Measurements from ENCODE around the gene IQGAP2.

The IQGAP2 gene

GRCh38 chr5:76594107-76594506, 191.0 kb downstream of the IQGAP2 start:
- no peaks in the 10 kb centered on the region for H3K4me1 ChIP-seq (ENCODE audit: insufficient read depth, low read length, poor library complexity, severe bottlenecking)
- no peaks in the 10 kb centered on the region for H4K20me1 ChIP-seq (ENCODE audit: insufficient read depth, low read length, poor library complexity, severe bottlenecking)
- H2AFZ ChIP-seq (ENCODE audit: low read length) = no peak overlapping the region
- H3K9me2 ChIP-seq (replicated peaks; ENCODE audit: low read depth, low read length) = no peaks in the 10 kb centered on the region
- H3K9ac ChIP-seq (ENCODE audit: low read depth, low read length, poor library complexity, severe bottlenecking) = no peak overlapping the region
- H3K79me2 ChIP-seq (ENCODE audit: insufficient read depth, low read length) = no peaks in the 10 kb centered on the region
- no peak overlapping the region for H3K4me3 ChIP-seq (ENCODE audit: low read length, poor library complexity, severe bottlenecking)
- H3K9me3 ChIP-seq (ENCODE audit: insufficient read depth, low read depth, low read length) = no peaks in the 10 kb centered on the region
- H3K4me2 ChIP-seq (ENCODE audit: low read depth, low read length, poor library complexity, severe bottlenecking) = no peak overlapping the region
- no peak for TF ChIP-seq EZH2phosphoT487 (IDR thresholded peaks at IDR 0.05; ENCODE audit: borderline replicate concordance)
- TF ChIP-seq, protein P1, sequence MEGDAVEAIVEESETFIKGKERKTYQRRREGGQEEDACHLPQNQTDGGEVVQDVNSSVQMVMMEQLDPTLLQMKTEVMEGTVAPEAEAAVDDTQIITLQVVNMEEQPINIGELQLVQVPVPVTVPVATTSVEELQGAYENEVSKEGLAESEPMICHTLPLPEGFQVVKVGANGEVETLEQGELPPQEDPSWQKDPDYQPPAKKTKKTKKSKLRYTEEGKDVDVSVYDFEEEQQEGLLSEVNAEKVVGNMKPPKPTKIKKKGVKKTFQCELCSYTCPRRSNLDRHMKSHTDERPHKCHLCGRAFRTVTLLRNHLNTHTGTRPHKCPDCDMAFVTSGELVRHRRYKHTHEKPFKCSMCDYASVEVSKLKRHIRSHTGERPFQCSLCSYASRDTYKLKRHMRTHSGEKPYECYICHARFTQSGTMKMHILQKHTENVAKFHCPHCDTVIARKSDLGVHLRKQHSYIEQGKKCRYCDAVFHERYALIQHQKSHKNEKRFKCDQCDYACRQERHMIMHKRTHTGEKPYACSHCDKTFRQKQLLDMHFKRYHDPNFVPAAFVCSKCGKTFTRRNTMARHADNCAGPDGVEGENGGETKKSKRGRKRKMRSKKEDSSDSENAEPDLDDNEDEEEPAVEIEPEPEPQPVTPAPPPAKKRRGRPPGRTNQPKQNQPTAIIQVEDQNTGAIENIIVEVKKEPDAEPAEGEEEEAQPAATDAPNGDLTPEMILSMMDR (conservative IDR thresholded peaks at IDR 0.05; ENCODE audit: low read length) = no peak
- no peaks in the 10 kb centered on the region for H3K27me3 ChIP-seq (ENCODE audit: insufficient read depth, low read length, poor library complexity, severe bottlenecking)
- H3K36me3 ChIP-seq (ENCODE audit: insufficient read depth, low read length) = peaks cover 69% of the 10 kb centered on the region; the same call in 1 of the 2 replicates
- no peaks in the 10 kb centered on the region for H3F3A ChIP-seq (ENCODE audit: low read depth)

- H3K4me3 ChIP-seq (ENCODE audit: low read length, poor library complexity, severe bottlenecking) = no peak overlapping the region
- no peaks in the 10 kb centered on the region for H3K9me2 ChIP-seq (replicated peaks; ENCODE audit: low read depth, low read length)
- TF ChIP-seq, protein P1 (conservative IDR thresholded peaks at IDR 0.05; ENCODE audit: low read length) = no peak
- TF ChIP-seq EZH2phosphoT487 (IDR thresholded peaks at IDR 0.05; ENCODE audit: borderline replicate concordance) = no peak
- no peak overlapping the region for H3K4me2 ChIP-seq (ENCODE audit: low read depth, low read length, poor library complexity, severe bottlenecking)
- no peaks in the 10 kb centered on the region for H3K79me2 ChIP-seq (ENCODE audit: insufficient read depth, low read length)
- peaks cover 56% of the 10 kb centered on the region; the same call in 1 of the 2 replicates for H3K36me3 ChIP-seq (ENCODE audit: insufficient read depth, low read length)
- H3K4me1 ChIP-seq (ENCODE audit: insufficient read depth, low read length, poor library complexity, severe bottlenecking) = no peaks in the 10 kb centered on the region
- no peaks in the 10 kb centered on the region for H3F3A ChIP-seq (ENCODE audit: low read depth)
- H3K9ac ChIP-seq (ENCODE audit: low read depth, low read length, poor library complexity, severe bottlenecking) = no peak overlapping the region
- no peaks in the 10 kb centered on the region for H4K20me1 ChIP-seq (ENCODE audit: insufficient read depth, low read length, poor library complexity, severe bottlenecking)
- no peaks in the 10 kb centered on the region for H3K27me3 ChIP-seq (ENCODE audit: insufficient read depth, low read length, poor library complexity, severe bottlenecking)
- H3K9me3 ChIP-seq (ENCODE audit: insufficient read depth, low read depth, low read length) = no peaks in the 10 kb centered on the region
- no peak overlapping the region for H2AFZ ChIP-seq (ENCODE audit: low read length)
Measured at GRCh38 chr5:76595755-76596481, 192.8 kb downstream of the IQGAP2 start.

GRCh38 chr5:76598531-76598930, 195.4 kb downstream of the IQGAP2 start:
- Histone ChIP-seq H4K20me1 (ENCODE audit: insufficient read depth, low read length, poor library complexity, severe bottlenecking) (no peaks in the 10 kb centered on the region), H3K4me1 (ENCODE audit: insufficient read depth, low read length, poor library complexity, severe bottlenecking) (no peaks in the 10 kb centered on the region), H3K9ac (ENCODE audit: low read depth, low read length, poor library complexity, severe bottlenecking) (no peak overlapping the region), H3K36me3 (ENCODE audit: insufficient read depth, low read length) (peaks cover 43% of the 10 kb centered on the region; the same call in 1 of the 2 replicates), H3K79me2 (ENCODE audit: insufficient read depth, low read length) (no peaks in the 10 kb centered on the region), H3K9me2 (replicated peaks; ENCODE audit: low read depth, low read length) (no peaks in the 10 kb centered on the region), H3K4me3 (ENCODE audit: low read length, poor library complexity, severe bottlenecking) (no peak overlapping the region), H3K27me3 (ENCODE audit: insufficient read depth, low read length, poor library complexity, severe bottlenecking) (no peaks in the 10 kb centered on the region), H3K4me2 (ENCODE audit: low read depth, low read length, poor library complexity, severe bottlenecking) (no peak overlapping the region), H2AFZ (ENCODE audit: low read length) (no peak overlapping the region), H3F3A (ENCODE audit: low read depth) (no peaks in the 10 kb centered on the region), H3K9me3 (ENCODE audit: insufficient read depth, low read depth, low read length) (no peaks in the 10 kb centered on the region)
- TF ChIP-seq, protein P1 (conservative IDR thresholded peaks at IDR 0.05; ENCODE audit: low read length) = no peak
- TF ChIP-seq EZH2phosphoT487 (IDR thresholded peaks at IDR 0.05; ENCODE audit: borderline replicate concordance) = no peak
